T-helper 2 cell treated with Interferon-gamma antibody and Interleukin-4, amounts not matched to agents 100 ng/mL and 5 ng/mL, for 36 hours (primary cell): ENCODE measurements around the gene SLAMF6. TPM values are rescaled to one million over a fixed set of nuclear protein-coding genes. Genes with fewer than 3 reads are reported as not detected.
"Not testable (repeated sequence)": the region's sequence is repeated elsewhere in the genome, so short reads cannot be mapped to it uniquely, and the experiment has no call there.

Experiments
- intact Hi-C: fragments of 100-400 bp; cut with micrococcal nuclease; formaldehyde crosslinking; loops from one replicate; pipeline ENCODE4 v1.15.1; 2023
- total RNA-seq: library from RNA; stranded (reverse); gene quantifications from 2 replicates; pipeline ENCODE4 v1.2.3, GENCODE V29; 2022

SLAMF6 gene
- total RNA-seq, 1 donor from 2014 or later, result 34.1 TPM

DNA sequence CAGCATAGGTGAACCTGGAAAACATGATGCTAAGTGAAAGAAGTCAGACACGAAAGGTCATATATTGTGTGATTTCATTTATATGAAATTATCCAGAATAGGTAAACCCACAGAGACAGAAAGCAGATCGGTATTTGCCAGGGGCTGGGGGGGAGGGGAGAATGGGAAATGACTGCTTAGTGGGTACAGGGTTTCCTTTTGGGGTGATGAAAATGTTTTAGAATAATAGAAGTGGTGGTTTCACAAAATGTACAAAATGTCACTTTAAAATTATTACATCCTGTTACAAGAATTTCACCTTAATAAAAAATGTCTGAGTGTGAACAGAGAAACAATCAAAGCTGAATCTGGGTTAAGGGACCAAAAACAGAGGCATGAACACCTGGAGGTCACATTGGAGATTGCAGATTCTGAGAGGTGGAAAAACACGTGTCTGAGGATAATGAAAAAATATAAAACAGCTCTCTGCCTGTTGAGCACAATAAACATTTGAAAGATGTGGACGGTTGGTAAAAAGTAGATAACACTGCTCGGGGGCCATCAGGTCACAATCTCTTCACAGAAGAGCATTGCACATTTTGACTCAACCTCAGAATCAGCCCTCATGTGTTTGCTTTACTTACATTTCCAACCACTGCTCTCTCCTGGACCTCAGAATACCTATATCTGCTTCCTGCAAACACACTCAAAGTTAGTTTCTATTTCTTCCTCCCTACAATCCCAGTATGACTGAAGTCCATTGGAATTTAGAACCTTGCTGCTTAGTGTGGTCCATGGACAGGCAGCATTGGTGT, 3.2 kb downstream of the SLAMF6 start:
- intact Hi-C loops, result loop anchor here (2.0 to 5.0 kb wide), 3 partner anchors 48 to 178 kb away; partner anchors contain the start of genes COPA and NCSTN

DNA sequence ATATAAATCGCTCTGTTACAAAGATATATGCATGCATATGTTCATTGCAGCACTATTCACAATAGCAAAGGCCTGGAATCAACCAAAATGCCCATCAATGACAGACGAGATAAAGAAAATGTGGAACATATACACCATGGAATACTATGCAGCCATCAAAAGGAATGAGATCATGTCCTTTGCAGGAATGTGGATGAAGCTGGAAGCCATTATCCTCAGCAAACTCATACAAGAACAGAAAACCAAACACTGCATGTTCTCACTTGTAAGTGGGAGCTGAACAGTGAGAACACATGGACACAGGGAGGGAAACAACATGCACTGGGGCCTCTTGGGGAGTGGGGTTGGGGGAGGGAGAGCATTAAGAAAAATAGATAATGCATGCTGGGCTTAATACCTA, 5.5 kb downstream of the SLAMF6 start:
- intact Hi-C loops, result not testable (repeated sequence)

DNA sequence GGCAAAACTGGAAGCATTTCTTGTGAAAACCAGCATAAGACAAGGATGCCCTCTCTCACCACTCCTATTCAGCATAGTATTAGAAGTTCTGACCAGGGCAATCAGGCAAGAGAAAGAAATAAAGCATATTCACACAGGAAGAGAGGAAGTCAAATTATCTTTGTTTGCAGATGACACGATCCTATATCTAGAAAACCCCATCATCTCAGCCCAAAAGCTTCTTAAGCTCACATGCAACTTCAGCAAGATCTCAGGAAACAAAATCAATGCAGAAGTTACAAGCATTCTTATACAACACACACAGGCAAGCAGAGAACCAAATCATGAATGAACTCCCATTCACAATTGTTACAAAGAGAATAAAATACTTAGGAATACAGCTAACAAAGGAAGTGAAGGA, 7.1 kb downstream of the SLAMF6 start:
- intact Hi-C loops, result not testable (repeated sequence)

DNA sequence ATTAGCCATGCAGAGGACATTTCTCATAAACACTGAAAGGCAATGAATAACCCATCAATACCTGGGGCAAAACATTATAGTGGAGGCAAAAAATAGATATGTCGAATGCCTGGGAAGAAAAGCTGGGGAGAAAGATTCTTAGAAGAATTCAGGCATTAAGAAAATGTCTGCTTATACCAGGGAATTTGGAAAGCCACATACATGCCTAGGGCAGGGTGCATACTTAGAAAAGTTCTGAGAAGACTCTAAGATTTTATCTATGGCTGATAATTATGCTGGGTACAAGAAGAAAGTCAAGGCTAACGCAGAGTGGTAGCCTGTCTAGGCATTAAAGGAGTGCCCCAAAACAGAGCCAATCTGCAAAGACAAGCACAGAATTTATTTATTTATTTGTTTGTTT, 18.4 kb downstream of the SLAMF6 start:
- intact Hi-C loops, result no loop called here

DNA sequence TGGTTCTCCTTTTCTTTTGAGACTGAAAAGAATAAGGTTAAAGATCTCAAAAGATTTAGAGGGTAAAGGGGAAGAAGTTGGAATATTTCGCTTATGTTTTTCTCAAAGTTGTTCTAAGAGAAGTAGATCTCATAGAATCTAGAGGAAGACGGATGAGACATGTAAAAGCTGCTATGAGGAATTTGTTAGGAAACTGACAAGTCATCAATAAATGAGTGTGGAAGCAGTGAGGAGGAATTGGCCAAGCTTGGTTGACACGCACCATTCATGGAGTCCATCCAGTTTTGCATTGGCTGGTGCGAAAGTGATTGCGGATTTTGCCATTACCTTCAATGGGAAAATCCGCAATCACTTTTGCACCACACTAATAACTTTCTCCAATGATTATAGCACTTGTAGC, 20.0 kb downstream of the SLAMF6 start:
- intact Hi-C loops, result no loop called here

DNA sequence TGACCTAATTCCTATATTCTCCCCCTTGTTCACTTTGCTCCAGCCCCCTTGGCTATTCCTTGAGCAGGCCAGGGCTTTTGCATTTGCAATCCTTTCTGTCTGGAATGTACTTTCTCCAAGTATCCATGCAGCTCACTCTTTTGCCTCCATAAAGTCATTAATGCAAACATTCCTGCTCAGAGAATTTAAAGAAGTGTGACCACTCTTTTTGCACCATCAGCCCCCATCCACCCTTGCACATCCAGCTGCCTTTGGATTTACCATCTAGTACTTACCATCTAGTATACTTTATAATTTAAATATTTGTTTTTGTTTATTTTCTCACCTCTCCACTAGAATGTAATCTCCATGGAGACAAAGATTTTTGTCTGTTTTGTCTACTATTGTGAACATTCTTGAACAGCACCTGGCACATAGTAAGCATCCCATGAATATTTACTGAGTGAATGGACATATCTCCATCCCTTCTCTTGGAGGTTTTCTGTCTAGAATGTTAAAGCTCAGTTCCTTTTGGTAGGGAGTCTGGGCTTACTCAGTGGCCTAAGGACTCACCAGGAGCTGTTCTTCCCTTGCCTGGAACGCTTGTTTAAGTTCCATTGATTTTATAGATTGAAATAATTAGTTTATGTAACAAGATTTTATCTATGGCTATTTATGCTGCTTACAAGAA, 22.6 kb downstream of the SLAMF6 start:
- intact Hi-C loops, result no loop called here

DNA sequence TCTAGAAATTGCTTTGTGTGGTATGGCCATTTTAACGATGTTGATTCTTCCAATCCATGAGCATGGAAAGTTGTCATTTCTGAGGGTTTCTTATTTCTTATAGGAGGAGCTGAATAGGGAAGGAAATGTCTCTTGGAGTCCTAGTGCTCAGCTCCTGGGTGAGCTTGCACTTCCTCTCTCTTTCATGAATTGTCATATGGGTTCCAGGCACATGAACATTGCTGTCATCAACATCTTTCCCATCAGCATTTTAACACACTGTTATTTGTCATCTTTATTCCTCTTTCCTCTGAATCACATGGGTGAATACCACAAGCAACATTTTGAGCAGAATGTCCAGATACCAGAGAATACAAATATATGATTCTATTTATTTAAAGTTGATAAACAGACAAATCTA, 23.4 kb downstream of the SLAMF6 start:
- intact Hi-C loops, result no loop called here

DNA sequence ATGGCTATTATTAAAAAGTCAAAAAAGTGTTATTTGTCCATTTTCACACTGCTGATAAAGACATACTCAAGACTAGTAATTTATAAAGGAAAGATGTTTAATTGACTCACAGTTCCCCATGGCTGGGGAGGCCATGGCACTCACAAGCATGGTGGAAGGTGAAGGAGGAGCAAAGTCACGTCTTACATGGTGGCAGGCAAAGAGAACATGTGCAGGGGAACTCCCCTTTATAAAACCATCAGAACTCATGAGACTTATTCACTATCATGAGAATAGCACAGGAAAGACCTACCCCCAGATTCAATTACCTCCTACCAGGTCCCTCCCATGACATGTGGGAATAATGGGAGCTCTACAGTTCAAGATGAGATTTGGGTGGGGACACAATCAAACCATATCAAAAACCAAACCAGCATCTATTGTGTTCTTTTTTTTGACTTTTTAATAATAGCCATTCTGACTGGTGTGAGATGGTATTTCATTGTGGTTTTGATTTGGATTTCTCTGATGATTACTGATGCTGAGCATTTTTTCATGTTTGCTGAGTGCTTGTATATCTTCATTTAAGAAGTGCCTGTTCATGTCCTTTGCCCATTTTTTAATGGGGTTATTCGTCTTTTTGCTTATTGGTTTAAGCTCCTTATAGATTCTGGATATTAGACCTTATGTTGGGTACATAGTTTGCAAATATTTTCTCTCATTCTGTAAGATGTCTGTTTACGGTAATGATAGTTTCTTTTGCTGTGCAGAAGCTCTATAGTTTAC, 24.6 kb downstream of the SLAMF6 start:
- intact Hi-C loops, result not testable (repeated sequence)

DNA sequence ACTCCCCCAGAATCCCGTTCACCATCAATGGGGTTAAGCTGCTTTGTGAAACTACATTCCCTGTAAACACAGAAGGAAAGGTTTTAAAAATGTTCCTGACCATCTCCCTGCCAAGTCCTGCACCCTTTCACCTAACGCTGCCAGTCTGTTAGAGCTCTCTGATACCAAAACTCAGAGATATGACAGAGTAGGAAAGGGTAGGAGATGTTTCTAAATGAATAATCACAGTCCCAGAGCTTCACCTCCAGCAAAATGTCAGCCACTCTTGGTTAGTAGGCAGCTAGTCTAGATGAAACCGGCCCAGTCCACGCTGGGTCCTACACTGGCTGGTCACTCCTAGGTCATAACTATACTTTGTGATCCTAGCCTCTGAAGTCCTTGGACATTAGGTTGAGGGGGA, 26.7 kb downstream of the SLAMF6 start:
- intact Hi-C loops, result no loop called here

DNA sequence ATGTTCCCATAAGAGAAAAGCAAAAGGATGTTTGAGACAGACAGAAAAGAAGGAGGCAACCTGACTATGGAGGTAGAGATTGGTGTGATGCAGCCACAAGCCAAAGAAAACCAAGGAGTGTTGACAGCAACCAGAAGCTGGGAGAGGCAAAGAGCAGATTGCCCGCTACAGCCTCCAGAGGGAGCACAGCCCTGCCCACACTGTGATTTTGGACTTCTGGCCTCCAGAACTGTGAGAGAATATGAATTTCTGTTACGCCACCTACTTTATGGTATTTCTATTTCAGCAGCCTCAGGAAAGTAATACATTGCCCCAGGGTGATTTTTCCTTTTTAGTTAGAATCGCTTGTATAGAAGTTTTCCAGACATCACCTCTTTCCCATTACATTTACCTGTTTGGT, 28.4 kb downstream of the SLAMF6 start:
- intact Hi-C loops, result no loop called here

DNA sequence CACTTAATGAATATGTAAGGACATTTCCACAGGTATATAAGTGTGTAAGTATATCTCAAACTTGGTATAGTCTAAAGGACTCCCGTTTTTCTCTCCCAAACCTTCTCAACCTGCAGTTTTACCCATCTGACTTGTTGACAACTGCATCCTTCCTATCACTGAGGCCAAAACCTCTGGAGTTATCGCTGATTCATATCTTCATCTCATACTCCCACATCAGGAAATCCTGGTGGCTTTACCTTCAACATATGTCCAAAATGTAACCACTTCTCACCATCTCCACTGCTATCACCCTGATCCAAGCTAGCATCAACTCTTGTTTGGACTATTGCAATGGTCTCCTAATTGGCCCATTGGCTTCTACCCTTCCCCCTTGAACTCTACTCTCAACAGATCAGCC, 30.4 kb downstream of the SLAMF6 start:
- intact Hi-C loops, result no loop called here

DNA sequence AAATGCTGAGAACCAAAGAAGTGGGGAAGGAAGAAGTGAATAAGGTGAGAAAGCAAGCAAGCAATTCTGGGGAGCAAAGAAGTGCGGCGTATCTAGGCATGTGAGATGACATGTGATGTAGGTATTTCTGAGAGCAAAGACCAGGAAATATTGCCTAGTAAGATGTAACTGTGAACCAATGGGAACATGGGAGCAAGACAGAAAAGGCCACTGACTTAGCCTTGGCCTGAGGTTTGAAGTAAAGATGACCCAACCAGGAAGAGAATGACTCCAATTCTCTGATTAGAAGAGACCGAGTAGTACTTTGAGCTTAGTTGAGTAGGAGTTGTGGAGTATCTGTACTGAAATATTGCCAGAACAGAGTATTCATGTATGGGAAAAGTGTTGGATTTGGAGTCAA, 31.1 kb downstream of the SLAMF6 start:
- intact Hi-C loops, result no loop called here

DNA sequence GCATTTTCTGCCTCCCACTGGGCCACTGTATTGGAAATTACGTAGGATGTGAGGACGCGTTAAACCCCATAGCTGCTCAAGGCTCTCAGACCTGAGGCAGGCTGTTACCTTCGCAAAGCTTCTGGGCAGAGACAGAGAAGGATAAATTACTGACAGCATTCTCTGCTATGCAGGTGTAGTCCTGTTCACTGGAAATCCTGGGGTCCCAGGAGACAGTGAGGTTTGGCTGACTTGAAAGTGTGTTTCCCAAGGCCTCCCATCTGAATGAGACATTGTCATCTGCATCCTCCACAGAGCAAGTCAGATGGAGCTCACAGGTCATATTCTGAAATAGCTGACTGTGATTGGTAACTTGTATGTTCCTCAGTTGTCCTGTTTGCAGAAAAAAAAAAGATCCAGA, 32.0 kb downstream of the SLAMF6 start:
- intact Hi-C loops, result no loop called here

DNA sequence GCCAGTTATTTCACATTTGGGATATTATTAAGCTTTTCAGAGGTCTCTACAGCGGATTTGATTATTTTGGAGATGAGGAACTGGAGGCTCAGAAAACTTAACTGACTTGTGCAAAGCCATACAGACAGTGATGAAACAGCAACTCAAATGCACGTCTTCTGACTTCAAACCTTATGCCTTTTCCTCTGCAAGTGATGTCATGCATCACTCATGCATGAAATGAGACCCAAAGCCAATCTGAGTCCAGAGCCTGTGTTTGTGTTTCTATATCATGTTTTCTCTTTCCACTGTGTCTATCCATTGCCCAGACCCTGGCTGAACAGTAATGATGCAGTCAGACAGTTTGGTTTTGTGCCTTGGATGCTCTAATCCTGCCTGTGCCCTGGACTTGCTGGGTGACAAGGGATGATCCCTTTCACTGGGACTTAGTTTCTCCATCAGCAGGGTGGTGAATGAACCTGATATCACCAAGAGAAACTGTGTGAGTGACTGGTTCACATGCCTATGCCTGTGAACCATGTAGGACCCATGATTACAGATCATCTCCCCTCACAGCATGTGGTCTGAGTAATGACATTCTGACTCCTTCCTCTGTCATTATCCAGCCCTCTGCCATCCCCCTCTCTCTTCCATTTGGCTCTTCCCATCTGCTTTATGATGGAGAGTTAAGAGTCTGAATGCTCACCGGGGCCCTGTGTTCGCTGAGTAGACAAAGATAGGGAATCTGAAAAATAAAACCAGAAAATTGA, 33.4 kb downstream of the SLAMF6 start:
- intact Hi-C loops, result no loop called here

DNA sequence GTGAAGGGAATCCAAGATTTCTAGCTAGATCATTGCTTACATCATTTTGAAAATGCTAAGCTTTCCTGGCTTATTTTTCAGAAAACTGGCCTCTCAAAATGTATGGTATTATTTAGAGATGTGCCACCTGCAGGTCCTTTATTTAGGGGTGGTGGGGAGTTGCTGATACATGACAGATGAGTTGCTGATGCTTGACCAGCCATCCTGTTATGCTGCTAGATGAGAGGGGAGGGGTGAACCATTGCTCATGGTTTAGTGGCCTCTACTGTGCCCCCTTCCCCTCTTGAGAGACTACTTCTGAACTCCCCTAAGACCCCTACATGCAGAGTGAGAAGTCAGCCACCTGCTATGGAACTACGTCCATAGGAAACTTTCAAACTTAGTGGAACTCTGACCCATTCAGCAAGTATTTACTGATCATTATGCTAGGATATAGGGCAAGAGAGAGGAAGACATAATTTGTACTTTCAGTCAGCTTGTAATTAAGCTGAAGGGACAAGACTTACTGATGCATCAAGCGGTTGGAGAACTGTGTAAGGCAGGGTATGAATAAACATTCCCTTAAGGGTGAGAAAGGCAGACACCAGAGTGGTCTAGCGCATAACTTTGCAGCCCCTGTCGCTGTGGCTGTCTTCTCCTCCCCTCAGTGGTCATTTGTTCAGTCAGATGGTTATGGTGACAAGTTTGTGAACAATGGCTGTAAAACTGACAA, 34.6 kb downstream of the SLAMF6 start:
- intact Hi-C loops, result no loop called here

DNA sequence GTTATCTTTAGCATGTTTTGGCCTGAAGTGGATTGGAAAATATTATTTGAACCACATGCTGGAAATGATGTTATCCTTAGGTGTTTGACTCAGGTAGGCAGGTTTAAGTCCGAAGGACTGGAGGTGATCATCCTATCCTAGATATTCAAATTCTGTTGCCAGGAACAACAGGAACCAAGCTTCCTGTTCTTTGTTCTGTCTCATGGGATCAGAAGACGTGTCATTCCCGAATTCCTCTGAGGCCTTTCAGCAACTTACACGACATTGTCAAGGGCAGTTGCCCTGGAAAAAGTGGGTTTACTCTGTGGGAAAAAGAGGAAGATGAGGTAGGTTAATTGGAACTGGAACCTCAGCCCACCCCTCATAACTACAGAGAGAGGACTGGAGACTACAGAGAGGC, 36.6 kb downstream of the SLAMF6 start:
- intact Hi-C loops, result no loop called here

DNA sequence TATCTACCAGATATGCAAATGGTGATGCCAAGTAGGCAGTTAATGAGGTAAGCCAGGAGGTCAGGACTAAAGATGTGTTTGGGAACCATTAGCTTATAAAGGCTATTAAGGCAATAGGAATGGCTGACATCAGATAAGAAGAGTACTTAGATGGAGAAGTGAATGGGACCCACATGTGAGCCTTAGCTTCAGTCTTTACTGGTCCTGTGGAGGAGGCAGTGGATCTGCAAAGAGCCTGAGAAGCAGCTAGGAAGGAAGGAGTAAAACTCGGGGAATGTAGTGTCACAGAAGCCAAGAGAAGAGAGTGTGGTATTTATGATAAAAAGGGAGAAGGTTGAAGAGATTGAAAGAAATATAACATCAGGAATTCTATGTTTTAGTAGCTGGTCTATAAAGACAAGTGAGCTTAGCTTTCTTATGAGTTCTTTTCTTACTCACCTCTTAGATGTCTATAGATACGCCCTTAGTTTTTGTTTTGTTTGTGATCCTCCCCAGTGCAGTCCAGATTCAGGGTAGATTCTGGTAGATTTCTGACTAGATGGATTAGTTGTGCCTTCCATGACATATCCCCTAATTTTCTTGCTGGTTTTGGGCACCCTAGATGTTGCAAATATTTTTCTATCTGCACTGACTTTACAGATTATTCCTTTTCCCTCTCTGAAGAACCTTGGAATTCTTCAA, 39.4 kb downstream of the SLAMF6 start:
- intact Hi-C loops, result no loop called here

DNA sequence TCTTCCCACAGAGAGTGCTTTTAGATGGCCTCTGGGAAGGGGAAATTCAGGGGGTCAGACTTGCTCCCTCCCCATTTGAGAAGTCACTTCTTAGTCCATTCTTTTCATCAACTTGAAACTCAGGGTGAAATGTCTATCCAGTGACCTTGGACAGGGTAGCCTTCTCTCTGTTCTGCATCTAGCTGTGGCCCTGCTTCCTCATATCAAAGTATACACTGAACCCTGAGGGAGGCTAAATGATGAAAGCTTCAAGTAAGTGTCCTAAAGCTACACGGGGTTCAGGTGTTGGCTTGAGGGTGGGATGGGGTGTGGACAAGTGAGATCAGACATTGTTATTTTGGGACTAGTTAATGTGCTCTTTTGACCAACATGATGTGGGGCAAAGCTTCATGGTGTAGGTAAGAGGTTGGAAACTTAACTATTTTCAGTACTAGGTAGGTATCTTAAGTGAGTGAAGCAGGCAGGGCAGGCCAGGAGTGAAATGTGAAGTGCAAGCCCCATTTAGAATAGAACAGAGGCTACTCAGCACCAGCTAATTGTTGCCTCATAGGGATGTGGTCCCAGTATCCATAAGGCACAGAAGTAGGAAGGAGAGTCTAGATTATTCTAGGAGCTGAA, 41.0 kb downstream of the SLAMF6 start:
- intact Hi-C loops, result no loop called here

DNA sequence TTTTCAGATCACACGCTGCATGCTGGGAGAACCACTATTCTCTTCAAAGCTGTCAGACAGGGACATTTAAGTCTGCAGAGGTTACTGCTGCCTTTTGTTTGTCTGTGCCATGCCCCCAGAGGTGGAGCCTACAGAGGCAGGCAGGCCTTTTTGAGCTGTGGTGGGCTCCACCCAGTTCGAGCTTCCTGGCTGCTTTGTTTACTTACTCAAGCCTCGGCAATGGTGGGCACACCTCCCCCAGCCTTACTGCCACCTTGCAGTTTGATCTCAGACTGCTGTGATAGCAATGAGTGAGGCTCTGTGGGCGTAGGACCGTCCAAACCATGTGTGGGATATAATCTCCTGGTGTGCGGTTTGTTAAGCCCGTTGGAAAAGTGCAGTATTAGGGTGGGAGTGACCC, 42.3 kb downstream of the SLAMF6 start:
- intact Hi-C loops, result not testable (repeated sequence)

DNA sequence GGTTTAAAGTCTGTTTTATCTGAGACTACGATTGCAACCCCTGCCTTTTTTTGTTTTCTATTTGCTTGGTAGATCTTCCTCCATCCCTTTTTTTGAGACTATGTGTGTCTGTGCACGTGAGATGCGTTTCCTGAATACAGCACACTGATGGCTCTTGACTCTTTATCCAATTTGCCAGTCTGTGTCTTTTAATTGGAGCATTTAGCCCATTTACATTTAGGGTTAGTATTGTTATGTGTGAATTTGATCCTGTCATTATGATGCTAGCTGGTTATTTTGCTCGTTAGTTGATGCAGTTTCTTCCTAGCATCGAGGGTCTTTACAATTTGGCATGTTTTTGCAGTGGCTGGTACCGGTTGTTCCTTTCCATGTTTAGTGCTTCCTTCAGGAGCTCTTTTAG, 44.0 kb downstream of the SLAMF6 start:
- intact Hi-C loops, result not testable (repeated sequence)
